ENCODE results near the gene SLC28A1.
A peak's percentile ranks its signal among the peaks of the same experiment; 100 is the strongest.

Gene SLC28A1

GRCh38 chr15:84886211-84886983 is 1.9 kb downstream of the SLC28A1 start:
- no peak for TF ChIP-seq CTCF (IDR thresholded peaks at IDR 0.05; ENCODE audit: extremely low read depth, missing control alignments)
- DNase-seq (ENCODE audit: low spot score): no peak

- DNase-seq (ENCODE audit: low spot score): no peak
- TF ChIP-seq CTCF (IDR thresholded peaks at IDR 0.05; ENCODE audit: extremely low read depth, missing control alignments): no peak
Measured at GRCh38 chr15:84886984-84887299, 2.5 kb downstream of the SLC28A1 start.

GRCh38 chr15:84887938-84888337 is 3.5 kb downstream of the SLC28A1 start:
- no peak for TF ChIP-seq CTCF (IDR thresholded peaks at IDR 0.05; ENCODE audit: extremely low read depth, missing control alignments)
- DNase-seq (ENCODE audit: low spot score): peak; percentile 41

GRCh38 chr15:84888639-84889038 is 4.2 kb downstream of the SLC28A1 start:
- TF ChIP-seq CTCF (IDR thresholded peaks at IDR 0.05; ENCODE audit: extremely low read depth, missing control alignments): no peak
- no peak for DNase-seq (ENCODE audit: low spot score)

- no peak for TF ChIP-seq CTCF (IDR thresholded peaks at IDR 0.05; ENCODE audit: extremely low read depth, missing control alignments)
Measured at GRCh38 chr15:84889313-84889990, 5.0 kb downstream of the SLC28A1 start.

GRCh38 chr15:84889991-84890669 is 5.7 kb downstream of the SLC28A1 start:
- DNase-seq (ENCODE audit: low spot score): no peak

More at GRCh38 chr15:84889313-84889990, 5.0 kb downstream of the SLC28A1 start:
- DNase-seq (ENCODE audit: low spot score): no peak

More at GRCh38 chr15:84889991-84890669, 5.7 kb downstream of the SLC28A1 start:
- no peak for TF ChIP-seq CTCF (IDR thresholded peaks at IDR 0.05; ENCODE audit: extremely low read depth, missing control alignments)
